ENCODE measurements around the gene DNAH6.
"Not testable (repeated sequence)": the region's sequence is repeated elsewhere in the genome, so short reads cannot be mapped to it uniquely, and the experiment has no call there.

DNAH6 gene

GRCh38 chr2:84515788-84516187 lies 510 bp upstream of the DNAH6 start:
- DNase-seq, result no peak

- no peak for DNase-seq
Measured at GRCh38 chr2:84519332-84519957, 3.1 kb downstream of the DNAH6 start.

- DNase-seq, result no peak
Measured at GRCh38 chr2:84526562-84526961, 10.3 kb downstream of the DNAH6 start.

- DNase-seq, result no peak
Measured at GRCh38 chr2:84527137-84528129, 11.1 kb downstream of the DNAH6 start.

- no peak for DNase-seq
Measured at GRCh38 chr2:84532291-84532690, 16.0 kb downstream of the DNAH6 start.

GRCh38 chr2:84534225-84534624 lies 17.9 kb downstream of the DNAH6 start:
- no peak for DNase-seq

- no peak for DNase-seq
Measured at GRCh38 chr2:84537251-84537650, 21.0 kb downstream of the DNAH6 start.

- peak; percentile 41 for DNase-seq
Measured at GRCh38 chr2:84539729-84540128, 23.4 kb downstream of the DNAH6 start.

GRCh38 chr2:84545005-84545404 lies 28.7 kb downstream of the DNAH6 start:
- DNase-seq, result no peak

GRCh38 chr2:84546551-84546950 lies 30.3 kb downstream of the DNAH6 start:
- DNase-seq, result no peak

GRCh38 chr2:84548303-84548702 lies 32.0 kb downstream of the DNAH6 start:
- DNase-seq, result no peak

GRCh38 chr2:84550916-84551315 lies 34.6 kb downstream of the DNAH6 start:
- no peak for DNase-seq

- not testable (repeated sequence) for DNase-seq
Measured at GRCh38 chr2:84551526-84551925, 35.2 kb downstream of the DNAH6 start.

- DNase-seq, result peak; percentile 45
Measured at GRCh38 chr2:84556190-84556589, 39.9 kb downstream of the DNAH6 start.

- no peak for DNase-seq
Measured at GRCh38 chr2:84559838-84560237, 43.5 kb downstream of the DNAH6 start.

GRCh38 chr2:84579661-84580060 lies 63.4 kb downstream of the DNAH6 start:
- no peak for DNase-seq

- no peak for DNase-seq
Measured at GRCh38 chr2:84603911-84604310, 87.6 kb downstream of the DNAH6 start.

GRCh38 chr2:84613082-84613481 lies 96.8 kb downstream of the DNAH6 start:
- DNase-seq, result no peak

- DNase-seq, result no peak
Measured at GRCh38 chr2:84619794-84620371, 103.6 kb downstream of the DNAH6 start.

- DNase-seq, result no peak
Measured at GRCh38 chr2:84628486-84628885, 112.2 kb downstream of the DNAH6 start.

- no peak for DNase-seq
Measured at GRCh38 chr2:84629550-84629949, 113.3 kb downstream of the DNAH6 start.

GRCh38 chr2:84631047-84631446 lies 114.7 kb downstream of the DNAH6 start:
- DNase-seq, result peak; percentile 43

- DNase-seq, result no peak
Measured at GRCh38 chr2:84631985-84632384, 115.7 kb downstream of the DNAH6 start.
